Mucosa of stomach (tissue), 1 donor: Measurements from ENCODE around the gene MIXL1.
"Not testable (repeated sequence)": the region's sequence is repeated elsewhere in the genome, so short reads cannot be mapped to it uniquely, and the experiment has no call there.

ENCODE experiments used
- H3K27me3 ChIP-seq: one replicate; pipeline ENCODE4 v1.7.0; 2013; ENCODE audit warnings: mild to moderate bottlenecking, low read length; ENCODE audit not compliant: control insufficient read depth, insufficient read depth
- H3K36me3 ChIP-seq: one replicate; pipeline ENCODE4 v1.7.0; 2013; ENCODE audit warnings: low read length; ENCODE audit not compliant: control insufficient read depth, insufficient read depth
- H3K4me1 ChIP-seq: one replicate; pipeline ENCODE4 v1.7.0; 2013; ENCODE audit warnings: mild to moderate bottlenecking, low read length; ENCODE audit not compliant: control insufficient read depth, insufficient read depth
- H3K4me3 ChIP-seq: one replicate; pipeline ENCODE4 v1.7.0; 2013; ENCODE audit warnings: low read length
- H3K9ac ChIP-seq: one replicate; pipeline ENCODE4 v1.7.0; 2013; ENCODE audit warnings: mild to moderate bottlenecking, low read length, moderate library complexity
- H3K9me3 ChIP-seq: one replicate; pipeline ENCODE4 v1.7.0; 2013; ENCODE audit warnings: mild to moderate bottlenecking, low read length, moderate library complexity; ENCODE audit not compliant: control insufficient read depth
- donor health status: Pancreatic carcinoma.

MIXL1 gene

DNA sequence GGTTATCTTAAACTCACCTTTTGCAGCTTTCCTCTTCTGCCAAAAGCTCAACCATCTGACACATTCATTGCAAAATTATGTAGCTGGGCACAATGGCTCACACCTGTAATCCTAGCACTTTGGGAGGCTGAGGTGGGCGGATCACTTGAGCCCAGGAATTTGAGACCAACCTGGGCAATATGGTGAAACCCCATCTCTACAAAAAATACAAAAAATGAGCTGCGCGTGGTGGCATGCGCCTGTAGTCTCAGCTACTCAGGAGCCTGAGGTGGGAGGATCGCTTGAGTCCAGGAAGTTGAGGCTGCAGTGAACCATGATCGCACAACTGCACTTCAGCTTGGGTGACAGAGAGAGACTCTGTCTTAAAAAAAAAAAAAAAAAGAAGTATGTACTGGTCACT lies 20.8 kb upstream of the MIXL1 start:
- not testable (repeated sequence) for H3K9me3 ChIP-seq

DNA sequence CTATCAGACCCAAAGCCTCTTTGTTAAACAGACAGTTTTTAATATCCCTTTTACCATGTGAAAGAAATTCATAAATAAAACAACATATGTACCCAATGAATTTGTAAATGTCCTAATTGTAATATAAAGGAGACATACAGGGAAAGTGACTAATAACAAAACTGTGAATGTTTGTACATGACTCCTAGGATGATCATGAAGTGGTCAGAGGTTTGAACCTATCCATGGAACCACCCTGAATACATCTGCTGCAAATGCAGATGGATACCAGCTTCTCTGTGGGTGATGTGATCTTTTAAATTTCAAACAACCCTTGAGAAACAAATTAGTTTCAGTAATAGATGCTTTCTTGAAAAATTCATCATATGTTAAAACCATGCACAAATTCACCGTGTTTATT lies 20.2 kb upstream of the MIXL1 start:
- no peaks in the 10 kb centered on the region for H3K36me3 ChIP-seq
- H3K9me3 ChIP-seq, result no peaks in the 10 kb centered on the region
- no peak overlapping the region for H3K9ac ChIP-seq
- H3K4me3 ChIP-seq, result no peak overlapping the region
- no peaks in the 10 kb centered on the region for H3K4me1 ChIP-seq
- H3K27me3 ChIP-seq, result no peaks in the 10 kb centered on the region

More for the DNA sequence above, 20.8 kb upstream of the MIXL1 start:
- H3K4me1 ChIP-seq, H3K4me3 ChIP-seq, H3K27me3 ChIP-seq, H3K9ac ChIP-seq, H3K36me3 ChIP-seq: not testable (repeated sequence)

DNA sequence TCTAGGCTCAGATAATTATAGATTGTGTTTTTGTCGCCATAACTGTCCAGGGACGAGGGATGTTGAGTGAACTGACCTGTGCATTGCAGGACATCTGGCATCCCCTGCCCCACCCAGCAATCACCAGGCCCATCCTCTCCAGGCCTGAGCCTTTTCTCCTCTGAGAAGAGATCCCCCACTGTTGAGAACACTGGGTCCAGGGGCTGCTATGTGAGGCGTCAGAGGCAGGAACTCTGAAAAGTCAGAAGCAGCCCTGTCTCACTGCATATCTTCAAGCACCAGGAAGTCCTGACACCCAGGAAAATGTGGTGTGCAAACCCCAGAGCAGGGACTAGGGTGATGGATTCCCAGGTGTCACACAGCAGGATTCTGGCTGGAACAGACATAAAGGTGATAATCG lies 19.8 kb upstream of the MIXL1 start:
- Histone ChIP-seq H3K9ac (no peak overlapping the region), H3K9me3 (no peaks in the 10 kb centered on the region), H3K4me3 (no peak overlapping the region), H3K27me3 (no peaks in the 10 kb centered on the region), H3K4me1 (no peaks in the 10 kb centered on the region), H3K36me3 (no peaks in the 10 kb centered on the region)

DNA sequence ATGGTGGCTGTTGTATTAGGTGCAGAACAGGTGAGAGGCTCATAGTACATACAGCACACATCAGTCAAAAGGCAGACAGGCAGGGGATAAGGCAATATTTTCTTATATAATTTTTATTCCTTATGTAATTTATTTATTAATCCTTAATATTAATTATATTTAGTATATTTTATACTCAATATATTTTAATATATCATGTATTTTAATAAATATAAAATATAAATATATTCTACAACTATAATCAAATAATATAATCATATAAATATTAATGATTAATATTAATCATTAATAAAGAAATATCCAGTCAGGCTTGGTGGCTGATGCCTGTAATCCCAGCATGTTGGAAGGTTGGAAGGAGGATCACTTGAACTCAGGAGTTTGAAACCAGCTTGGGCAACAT lies 19.3 kb upstream of the MIXL1 start:
- no peak overlapping the region for H3K9ac ChIP-seq
- H3K36me3 ChIP-seq, result no peaks in the 10 kb centered on the region
- H3K4me3 ChIP-seq, result no peak overlapping the region

DNA sequence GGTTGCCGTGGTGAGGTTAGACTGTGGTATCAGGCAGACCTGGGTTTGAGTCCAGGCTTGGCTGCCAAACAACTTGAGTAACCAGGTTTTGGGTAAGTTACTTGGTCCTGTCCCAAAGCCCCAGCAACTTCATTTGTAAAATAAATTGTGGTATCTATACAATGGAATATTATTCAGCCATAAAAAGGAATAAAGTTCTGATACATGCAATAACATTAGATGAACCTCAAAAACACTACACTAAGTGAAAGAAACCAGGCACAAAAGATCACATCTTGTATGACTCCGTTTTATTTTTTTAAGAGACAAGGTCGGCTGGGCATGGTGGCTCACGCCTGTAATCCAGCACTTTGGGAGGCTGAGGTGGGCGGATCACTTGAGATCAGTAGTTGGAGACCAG lies 16.4 kb upstream of the MIXL1 start:
- Histone ChIP-seq H3K9me3 (no peaks in the 10 kb centered on the region), H3K9ac (no peak overlapping the region), H3K4me3 (no peak overlapping the region), H3K4me1 (no peaks in the 10 kb centered on the region), H3K36me3 (no peaks in the 10 kb centered on the region), H3K27me3 (no peaks in the 10 kb centered on the region)

More for the DNA sequence above, 19.3 kb upstream of the MIXL1 start:
- H3K4me1 ChIP-seq, result no peaks in the 10 kb centered on the region
- H3K9me3 ChIP-seq, result no peaks in the 10 kb centered on the region
- H3K27me3 ChIP-seq, result no peaks in the 10 kb centered on the region

DNA sequence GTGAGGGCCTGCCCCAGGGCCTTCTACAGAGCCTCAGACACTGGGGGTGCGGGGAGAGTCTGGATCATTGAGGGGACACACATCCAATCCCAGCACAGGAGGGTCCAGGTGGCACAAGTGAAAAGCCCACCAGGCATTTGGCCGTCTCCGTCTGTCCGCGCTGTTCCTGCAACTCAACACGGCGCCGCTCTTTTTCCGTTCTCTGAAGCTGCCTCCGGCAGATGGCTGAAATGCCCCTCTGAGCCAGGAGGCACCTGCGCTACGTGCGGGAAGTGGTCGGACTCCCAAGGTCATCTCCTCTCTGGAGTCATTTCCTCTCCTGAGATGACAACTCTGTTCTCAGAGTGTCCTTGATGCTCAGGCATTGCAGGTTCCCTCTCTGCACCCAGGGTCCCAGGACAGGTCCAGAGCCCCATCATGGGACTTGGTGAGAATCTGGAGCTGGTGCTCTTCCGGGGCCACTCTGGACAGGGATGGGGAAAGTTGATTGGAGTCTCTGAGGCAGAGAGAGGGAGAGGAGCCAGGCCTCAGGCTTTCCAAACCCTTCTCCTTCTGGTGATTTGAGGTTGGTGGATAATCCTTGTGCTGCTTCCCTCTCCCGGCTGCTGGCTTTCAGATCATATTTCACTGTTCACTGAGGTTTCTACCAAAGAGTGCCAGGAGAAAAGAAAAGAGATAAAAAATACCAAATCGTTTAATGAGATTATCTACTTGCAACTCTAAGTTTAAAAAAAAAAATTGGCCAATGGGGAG lies 14.0 kb upstream of the MIXL1 start:
- no peak overlapping the region for H3K9ac ChIP-seq
- H3K4me3 ChIP-seq, result no peak overlapping the region
- no peaks in the 10 kb centered on the region for H3K36me3 ChIP-seq
- H3K4me1 ChIP-seq, result no peaks in the 10 kb centered on the region
- no peaks in the 10 kb centered on the region for H3K9me3 ChIP-seq
- no peaks in the 10 kb centered on the region for H3K27me3 ChIP-seq

DNA sequence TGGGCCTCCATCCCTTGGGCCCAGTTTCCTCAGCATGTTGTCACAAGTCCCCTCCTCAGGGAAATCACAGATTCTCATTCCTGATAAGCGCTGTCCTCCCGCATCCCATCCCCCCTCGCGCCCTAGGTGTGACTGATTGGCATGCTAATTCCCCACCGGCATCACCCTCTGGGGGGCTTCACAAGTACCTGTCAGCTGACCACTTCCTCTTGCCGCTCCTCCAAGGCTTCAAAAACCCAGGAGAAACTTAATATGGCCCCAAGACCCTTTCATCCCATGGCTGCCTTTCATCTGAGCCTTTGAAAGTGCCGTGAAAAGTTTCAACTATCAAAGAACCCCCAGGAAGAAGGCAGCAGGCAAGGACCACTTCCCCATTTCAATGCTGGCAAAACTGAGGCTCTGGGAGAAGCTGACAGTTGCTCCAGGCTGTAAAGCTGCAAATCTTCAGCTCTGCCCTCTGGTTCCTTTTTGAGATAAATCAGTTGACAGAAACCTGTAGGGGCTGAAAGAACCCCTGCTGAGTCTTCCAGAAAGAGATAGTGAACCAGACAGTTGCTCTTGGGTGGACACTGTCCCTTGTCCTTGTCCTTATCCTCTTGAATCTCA lies 12.8 kb upstream of the MIXL1 start:
- Histone ChIP-seq H3K36me3 (no peaks in the 10 kb centered on the region), H3K9me3 (no peaks in the 10 kb centered on the region), H3K4me1 (no peaks in the 10 kb centered on the region), H3K9ac (no peak overlapping the region), H3K27me3 (no peaks in the 10 kb centered on the region), H3K4me3 (no peak overlapping the region)

DNA sequence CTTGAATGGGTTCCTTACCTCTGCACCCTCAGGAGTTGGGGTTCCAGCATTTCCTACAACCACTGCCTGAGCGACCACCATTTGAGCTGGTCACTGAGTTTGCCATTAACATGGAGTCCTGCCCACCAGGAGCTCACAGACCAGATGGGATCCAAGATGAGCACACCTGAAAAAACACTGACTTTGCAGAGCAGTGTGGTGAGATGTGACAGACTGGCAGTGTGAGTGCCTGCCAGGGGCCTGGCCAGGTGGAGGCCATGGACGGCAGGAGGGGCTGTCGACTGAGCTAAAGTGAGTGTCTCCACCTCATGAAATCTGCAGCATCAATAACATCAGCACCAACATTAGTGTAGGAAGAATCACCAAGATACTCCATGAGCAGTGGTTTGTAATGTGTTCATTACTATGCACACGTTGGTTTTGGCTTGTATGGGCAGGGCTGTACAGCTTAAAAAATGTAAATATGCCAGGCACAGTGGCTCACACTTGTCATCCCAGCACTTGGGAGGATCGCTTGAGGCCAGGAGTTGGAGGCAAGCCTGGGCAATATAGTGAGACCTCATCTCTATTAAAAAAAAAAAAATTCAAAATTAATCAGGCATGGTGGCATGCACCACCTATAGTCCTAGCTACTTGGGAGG lies 12.2 kb upstream of the MIXL1 start:
- no peak overlapping the region for H3K9ac ChIP-seq
- no peaks in the 10 kb centered on the region for H3K9me3 ChIP-seq
- H3K36me3 ChIP-seq, result no peaks in the 10 kb centered on the region
- H3K4me1 ChIP-seq, result no peaks in the 10 kb centered on the region
- no peak overlapping the region for H3K4me3 ChIP-seq
- no peaks in the 10 kb centered on the region for H3K27me3 ChIP-seq

DNA sequence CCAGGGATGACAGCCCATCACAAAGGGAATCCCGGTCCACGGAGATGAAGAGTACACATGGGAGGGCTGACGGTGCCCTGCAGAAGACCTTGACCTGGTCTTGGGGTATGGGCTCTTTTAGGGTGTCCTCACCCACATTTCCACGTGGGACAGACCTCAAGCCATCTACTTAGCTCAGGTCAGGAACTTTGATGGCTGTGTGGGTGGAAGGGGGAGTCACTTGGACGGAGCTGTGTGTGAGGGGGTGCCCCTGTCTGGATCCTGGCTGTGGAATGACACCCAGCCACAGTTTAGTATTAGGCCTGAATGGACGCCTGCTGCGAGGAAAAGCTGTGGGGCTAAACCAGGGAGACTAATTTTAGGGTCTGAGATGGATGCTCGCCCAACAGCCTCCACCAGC lies 10.9 kb upstream of the MIXL1 start:
- H3K4me3 ChIP-seq, result no peak overlapping the region
- H3K36me3 ChIP-seq, result no peaks in the 10 kb centered on the region
- H3K4me1 ChIP-seq, result no peaks in the 10 kb centered on the region
- no peaks in the 10 kb centered on the region for H3K9me3 ChIP-seq
- H3K27me3 ChIP-seq, result no peaks in the 10 kb centered on the region
- H3K9ac ChIP-seq, result no peak overlapping the region

DNA sequence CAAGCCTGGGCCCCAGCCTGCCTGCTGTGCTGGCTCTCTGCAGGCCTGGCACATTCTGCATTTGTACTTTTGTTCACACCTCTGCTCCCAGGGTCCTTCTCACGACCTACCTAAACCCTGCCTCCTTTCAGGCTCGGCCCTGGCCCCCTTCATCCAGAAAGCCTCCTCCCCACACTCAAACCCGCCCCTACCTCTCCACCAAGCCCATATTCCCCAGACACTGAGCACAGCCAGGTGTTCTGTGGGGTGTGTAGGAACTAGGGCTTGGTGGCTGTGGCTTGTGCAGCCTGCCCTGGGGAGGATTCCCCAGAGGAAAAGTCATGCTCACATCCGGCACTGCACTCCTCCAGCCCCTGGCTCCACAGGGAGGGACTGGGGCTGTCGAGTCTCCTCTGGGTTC lies 8.2 kb upstream of the MIXL1 start:
- Histone ChIP-seq H3K9ac (no peak overlapping the region), H3K4me1 (no peaks in the 10 kb centered on the region), H3K27me3 (no peaks in the 10 kb centered on the region), H3K9me3 (no peaks in the 10 kb centered on the region), H3K4me3 (no peak overlapping the region), H3K36me3 (no peaks in the 10 kb centered on the region)

DNA sequence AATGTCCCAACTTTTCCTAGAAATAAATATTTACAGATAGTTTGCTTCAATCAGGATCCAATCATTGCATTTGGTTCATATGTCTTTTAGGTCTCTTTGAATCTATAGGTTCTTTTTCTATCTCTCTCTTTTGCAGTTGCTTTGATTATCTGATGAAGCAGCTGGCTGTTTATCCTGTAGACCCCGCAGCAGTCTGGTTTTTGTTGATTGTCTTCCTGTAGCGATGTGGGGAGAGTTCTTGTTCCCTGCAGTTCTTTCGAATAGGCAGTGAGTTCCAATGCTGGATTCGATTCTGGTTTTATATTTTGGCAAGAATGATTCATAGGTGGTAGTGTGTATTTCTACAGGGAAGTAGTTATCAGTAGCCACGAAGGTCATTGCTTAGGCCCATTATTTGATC lies 7.4 kb upstream of the MIXL1 start:
- Histone ChIP-seq H3K9ac (no peak overlapping the region), H3K36me3 (no peaks in the 10 kb centered on the region), H3K4me1 (no peaks in the 10 kb centered on the region), H3K27me3 (no peaks in the 10 kb centered on the region), H3K4me3 (no peak overlapping the region), H3K9me3 (no peaks in the 10 kb centered on the region)

DNA sequence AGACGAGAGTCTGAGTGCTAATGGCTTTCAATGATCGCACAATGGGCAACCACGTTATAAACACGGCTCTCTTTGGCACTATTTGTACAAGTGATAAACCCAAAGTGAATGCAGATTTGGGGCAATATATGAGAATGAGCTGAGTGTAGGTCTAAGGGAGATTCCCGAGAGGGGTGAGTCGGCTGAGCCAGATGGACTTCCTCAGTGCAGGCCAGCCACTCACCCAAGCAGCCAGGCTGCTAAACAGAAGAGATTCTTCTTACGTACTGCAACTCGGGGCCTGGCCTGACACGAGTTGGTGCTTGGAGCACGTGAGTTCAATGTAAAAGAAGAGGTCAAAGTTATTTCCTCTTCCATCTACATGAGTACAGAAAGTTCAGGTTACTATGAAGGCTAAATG lies 6.2 kb upstream of the MIXL1 start:
- Histone ChIP-seq H3K27me3 (no peaks in the 10 kb centered on the region), H3K36me3 (no peaks in the 10 kb centered on the region), H3K4me1 (no peaks in the 10 kb centered on the region), H3K4me3 (no peak overlapping the region), H3K9ac (no peak overlapping the region), H3K9me3 (no peaks in the 10 kb centered on the region)
